ENCODE results near the gene FLNC. TPM values are rescaled to one million over a fixed set of nuclear protein-coding genes. Genes with fewer than 3 reads are reported as not detected.
A peak's percentile ranks its signal among the peaks of the same experiment; 100 is the strongest.

FLNC gene
- total RNA-seq, 1 donor from 2014 or later: 0.03 TPM

DNA sequence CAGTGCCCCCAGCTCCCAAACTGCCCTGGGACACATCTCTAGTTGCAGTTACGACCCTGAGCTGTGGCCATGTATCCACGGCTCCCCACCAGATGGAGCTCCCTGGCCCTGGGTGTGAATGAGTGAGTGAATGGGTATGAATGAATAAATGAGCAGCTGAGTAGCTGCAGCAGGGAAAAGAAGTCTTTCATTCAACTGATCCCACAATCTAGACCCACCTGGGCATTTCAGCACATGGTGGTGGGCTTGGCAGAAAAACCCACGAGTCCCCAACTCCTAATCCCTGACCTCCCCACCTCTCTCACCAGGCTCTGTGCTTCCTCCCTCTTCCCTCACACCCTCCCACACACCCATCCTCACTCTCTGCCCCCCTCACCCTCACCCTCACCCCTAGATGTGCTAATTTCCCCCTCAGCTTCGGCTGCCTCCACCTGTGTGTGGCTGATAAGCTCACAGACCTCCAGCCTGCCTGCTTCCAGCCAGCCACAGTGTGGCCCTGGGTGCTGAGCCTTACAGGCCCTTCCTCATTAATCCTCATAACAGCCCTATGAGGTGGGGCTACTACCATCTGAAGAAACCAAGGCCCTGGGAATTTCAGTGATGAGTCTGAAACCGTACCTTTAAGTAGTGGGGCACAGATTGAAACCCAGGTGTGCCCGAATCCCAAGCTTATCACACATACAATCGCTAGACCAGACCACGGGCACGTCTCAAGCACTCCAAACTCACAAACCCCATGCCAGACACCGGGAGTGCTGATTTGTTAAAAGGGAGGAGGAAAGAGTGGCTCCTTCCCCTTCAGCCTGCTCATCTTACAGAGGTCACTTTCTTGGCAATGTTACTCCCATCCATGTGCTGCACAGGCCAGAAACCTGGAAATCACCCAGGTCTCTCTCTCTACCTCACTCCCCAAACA is 30.2 kb downstream of the FLNC start:
- no peaks in the 10 kb centered on the region for H3K27me3 Mint-ChIP-seq (ENCODE audit: insufficient read depth)
- peaks cover 19% of the 10 kb centered on the region for H3K4me1 Mint-ChIP-seq (ENCODE audit: low read depth)
- H3K4me3 Mint-ChIP-seq: no peak overlapping the region
- peak overlapping the region; percentile 14 for H3K27ac Mint-ChIP-seq
- H3K9me3 Mint-ChIP-seq: no peaks in the 10 kb centered on the region
- H3K36me3 Mint-ChIP-seq (ENCODE audit: low read depth): peaks cover 14% of the 10 kb centered on the region
- DNase-seq (ENCODE audit: low spot score): no peak
- intact Hi-C loops (cut with micrococcal nuclease): no loop called here

DNA sequence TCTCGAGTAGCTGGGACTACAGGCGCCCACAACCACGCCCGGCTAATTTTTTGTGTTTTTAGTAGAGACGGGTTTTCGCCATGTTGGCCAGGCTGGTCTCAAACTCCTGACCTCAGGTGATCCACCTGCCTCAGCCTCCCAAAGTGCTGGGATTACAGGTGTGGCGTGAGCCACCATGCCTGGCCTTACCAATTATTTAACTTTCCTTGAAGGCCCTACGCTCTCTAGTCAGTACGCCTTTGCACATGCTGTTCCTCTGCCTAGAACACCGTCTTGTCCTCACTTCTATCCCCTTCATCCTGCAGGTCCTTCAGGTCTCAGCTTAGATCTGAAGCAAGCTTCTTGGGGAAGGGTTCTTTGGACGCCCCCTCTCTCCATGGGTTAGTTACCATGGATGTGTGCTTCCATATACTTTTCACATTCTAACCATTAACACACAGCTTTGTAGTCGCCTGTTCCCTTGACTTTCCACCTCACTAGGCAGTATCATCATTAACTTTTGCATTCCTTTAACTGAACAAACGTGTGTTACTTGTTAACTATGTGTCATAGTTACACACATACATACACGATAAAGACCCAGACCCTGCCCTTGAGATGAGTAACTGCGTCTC is 31.9 kb downstream of the FLNC start:
- H3K9me3 Mint-ChIP-seq: no peaks in the 10 kb centered on the region
- DNase-seq (ENCODE audit: low spot score): no peak
- H3K27ac Mint-ChIP-seq: peak overlapping the region; percentile 96
- H3K4me1 Mint-ChIP-seq (ENCODE audit: low read depth): peaks cover 19% of the 10 kb centered on the region
- peak overlapping the region; percentile 99 for H3K4me3 Mint-ChIP-seq
- H3K36me3 Mint-ChIP-seq (ENCODE audit: low read depth): peaks cover 24% of the 10 kb centered on the region
- intact Hi-C loops (cut with micrococcal nuclease): loop anchor here (1.0 to 2.0 kb wide), 7 partner anchors 71 to 519 kb away; partner anchors contain the start of genes AHCYL2, CALU, CCDC136 and IMPDH1
- no peaks in the 10 kb centered on the region for H3K27me3 Mint-ChIP-seq (ENCODE audit: insufficient read depth)

DNA sequence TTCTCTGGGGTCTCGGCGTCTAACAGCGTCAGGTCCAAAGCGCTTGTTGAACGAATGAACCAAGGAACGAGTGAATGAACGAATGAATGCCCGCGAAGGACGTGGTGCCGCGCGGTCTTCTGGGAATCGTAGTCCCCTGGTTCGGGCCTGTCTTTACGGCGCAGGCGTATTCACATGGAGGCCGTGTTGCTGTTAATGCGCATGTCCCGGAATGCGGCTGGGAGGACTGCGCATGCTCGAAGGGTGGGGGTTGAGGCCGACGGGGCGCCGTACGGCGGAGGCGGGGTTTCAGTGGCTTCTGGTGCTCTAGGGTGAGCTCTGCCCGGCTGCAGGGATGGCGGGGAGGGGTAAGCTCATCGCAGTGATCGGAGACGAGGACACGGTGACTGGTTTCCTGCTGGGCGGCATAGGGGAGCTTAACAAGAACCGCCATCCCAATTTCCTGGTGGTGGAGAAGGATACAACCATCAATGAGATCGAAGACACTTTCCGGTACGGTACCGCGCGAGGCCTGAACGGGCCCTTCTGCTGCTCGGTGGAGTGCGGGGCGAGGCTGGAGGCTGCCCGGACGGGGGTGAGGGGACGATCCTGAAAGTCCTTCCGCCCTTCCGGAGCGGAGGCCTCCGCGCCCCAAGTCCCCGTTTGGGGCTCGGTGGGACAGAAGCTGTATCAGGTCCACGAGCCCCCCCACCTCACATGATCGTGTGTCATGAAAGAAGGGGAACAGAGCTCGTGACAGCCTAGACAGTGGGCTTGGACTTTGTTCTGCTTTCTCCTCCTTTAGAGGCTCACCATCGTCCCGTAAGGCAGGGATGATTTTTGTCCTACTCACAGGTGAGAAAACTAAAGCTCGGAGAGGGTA is 32.6 kb downstream of the FLNC start, which contains the start of gene ATP6V1F:
Gene ATP6V1F, plus strand, starts transcription at position 286 of the 862 bp plus-strand sequence. Its CDS starts 49 bp downstream, at position 335.
- peak; percentile 99 for DNase-seq (ENCODE audit: low spot score)
- peaks cover 28% of the 10 kb centered on the region for H3K36me3 Mint-ChIP-seq (ENCODE audit: low read depth)
- peak within 1 kb of the TSS; percentile 99 for H3K4me3 Mint-ChIP-seq
- peak within 1 kb of the TSS; percentile 96 for H3K27ac Mint-ChIP-seq
- H3K9me3 Mint-ChIP-seq: no peaks in the 10 kb centered on the region
- intact Hi-C loops (cut with micrococcal nuclease): loop anchor here (1.0 to 2.0 kb wide), 10 partner anchors 20 to 520 kb away; partner anchors contain the start of genes AHCYL2, CALU, CCDC136 and IMPDH1
- peaks cover 19% of the 10 kb centered on the region for H3K4me1 Mint-ChIP-seq (ENCODE audit: low read depth)
- H3K27me3 Mint-ChIP-seq (ENCODE audit: insufficient read depth): no peaks in the 10 kb centered on the region

DNA sequence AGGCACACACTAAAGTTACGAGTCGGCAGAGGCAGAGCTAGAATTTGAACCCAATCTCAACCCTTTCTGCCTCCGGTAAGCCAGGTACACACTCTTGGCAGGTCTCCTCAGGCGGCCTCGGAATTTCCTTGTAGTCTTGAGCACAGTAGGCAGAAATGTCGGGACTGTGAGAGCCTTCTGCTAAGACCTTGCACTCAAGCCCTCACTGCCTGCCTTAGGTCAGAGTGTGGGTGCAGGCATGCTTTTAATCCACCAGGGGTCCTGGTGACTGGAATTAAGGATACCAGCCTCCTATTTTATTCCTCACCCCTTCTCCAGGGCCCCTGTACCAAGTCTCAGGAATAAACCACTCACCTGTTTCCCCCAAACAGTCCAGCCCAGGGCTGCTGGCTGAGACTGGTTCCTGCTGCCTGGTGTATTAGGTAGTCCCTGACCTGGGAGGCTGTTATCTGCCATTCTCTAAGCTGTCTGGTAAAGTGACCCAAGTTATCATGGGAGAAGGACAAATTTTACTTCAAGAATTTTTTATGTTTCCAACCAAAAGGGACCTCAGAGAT is 33.3 kb downstream of the FLNC start:
- Mint-ChIP-seq H3K27me3 (ENCODE audit: insufficient read depth) (no peaks in the 10 kb centered on the region), H3K4me3 (peak overlapping the region; percentile 99), H3K36me3 (ENCODE audit: low read depth) (peaks cover 30% of the 10 kb centered on the region), H3K4me1 (ENCODE audit: low read depth) (peaks cover 19% of the 10 kb centered on the region), H3K9me3 (no peaks in the 10 kb centered on the region), H3K27ac (peak overlapping the region; percentile 96)
- DNase-seq (ENCODE audit: low spot score): peak; percentile 31
- intact Hi-C loops (cut with micrococcal nuclease): loop anchor here (1.0 to 2.0 kb wide), 7 partner anchors 20 to 521 kb away; partner anchors contain the start of genes AHCYL2, IMPDH1, RBM28 and TNPO3

DNA sequence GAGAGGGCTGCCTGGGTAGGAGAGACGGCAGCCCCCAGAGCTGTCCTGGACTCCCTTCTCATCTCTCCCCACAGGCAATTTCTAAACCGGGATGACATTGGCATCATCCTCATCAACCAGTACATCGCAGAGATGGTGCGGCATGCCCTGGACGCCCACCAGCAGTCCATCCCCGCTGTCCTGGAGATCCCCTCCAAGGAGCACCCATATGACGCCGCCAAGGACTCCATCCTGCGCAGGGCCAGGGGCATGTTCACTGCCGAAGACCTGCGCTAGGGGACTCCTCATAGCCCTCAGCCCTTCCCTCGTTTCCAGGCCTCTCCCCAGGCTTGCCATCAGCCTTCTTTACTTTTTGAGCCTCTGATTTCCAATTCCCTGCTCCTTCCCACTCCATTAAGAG is 35.1 kb downstream of the FLNC start:
- peak overlapping the region; percentile 19 for H3K4me3 Mint-ChIP-seq
- no peaks in the 10 kb centered on the region for H3K9me3 Mint-ChIP-seq
- peaks cover 30% of the 10 kb centered on the region for H3K36me3 Mint-ChIP-seq (ENCODE audit: low read depth)
- DNase-seq (ENCODE audit: low spot score): no peak
- H3K27me3 Mint-ChIP-seq (ENCODE audit: insufficient read depth): peaks cover 4% of the 10 kb centered on the region
- H3K27ac Mint-ChIP-seq: no peak overlapping the region
- intact Hi-C loops (cut with micrococcal nuclease): no loop called here
- H3K4me1 Mint-ChIP-seq (ENCODE audit: low read depth): peaks cover 23% of the 10 kb centered on the region

DNA sequence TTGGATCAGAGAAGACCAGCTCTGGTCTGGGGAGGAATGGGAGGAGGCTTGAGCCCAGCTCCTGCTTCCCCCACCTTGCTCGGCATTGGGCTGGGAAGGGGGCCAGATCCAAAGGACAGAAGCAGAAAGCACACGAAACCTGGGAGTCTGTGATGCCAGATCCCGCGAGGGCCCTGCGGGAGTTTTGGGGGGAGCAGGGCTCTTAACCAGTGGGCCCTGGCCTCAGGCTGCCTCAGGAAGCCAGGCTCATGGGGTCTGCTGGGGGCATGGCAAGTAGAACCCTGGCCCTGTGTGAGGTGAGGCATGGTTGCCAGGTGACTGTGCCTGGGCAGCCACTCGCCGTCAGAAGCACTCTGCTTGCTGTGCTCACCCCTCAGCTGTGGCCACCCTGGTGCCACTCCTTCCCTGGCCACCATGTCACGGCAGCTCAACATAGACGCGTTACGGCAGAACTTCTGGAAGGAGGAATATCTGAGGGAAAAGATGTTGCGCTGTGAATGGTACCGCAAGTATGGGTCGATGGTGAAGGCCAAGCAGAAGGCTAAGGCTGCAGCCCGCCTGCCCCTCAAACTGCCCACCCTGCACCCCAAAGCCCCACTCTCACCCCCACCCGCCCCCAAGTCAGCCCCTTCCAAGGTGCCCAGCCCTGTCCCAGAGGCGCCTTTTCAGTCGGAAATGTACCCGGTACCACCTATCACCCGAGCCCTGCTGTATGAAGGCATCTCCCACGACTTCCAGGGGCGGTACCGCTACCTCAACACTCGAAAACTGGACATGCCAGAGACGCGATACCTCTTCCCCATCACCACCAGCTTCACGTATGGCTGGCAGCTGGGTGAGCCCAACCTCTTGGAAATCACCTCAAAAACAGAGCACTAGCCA is 36.0 kb downstream of the FLNC start:
- Mint-ChIP-seq H3K9me3 (no peaks in the 10 kb centered on the region), H3K4me1 (ENCODE audit: low read depth) (peaks cover 20% of the 10 kb centered on the region), H3K27me3 (ENCODE audit: insufficient read depth) (peaks cover 13% of the 10 kb centered on the region), H3K27ac (no peak overlapping the region), H3K4me3 (no peak overlapping the region), H3K36me3 (ENCODE audit: low read depth) (peaks cover 30% of the 10 kb centered on the region)
- no peak for DNase-seq (ENCODE audit: low spot score)
- intact Hi-C loops (cut with micrococcal nuclease): no loop called here

DNA sequence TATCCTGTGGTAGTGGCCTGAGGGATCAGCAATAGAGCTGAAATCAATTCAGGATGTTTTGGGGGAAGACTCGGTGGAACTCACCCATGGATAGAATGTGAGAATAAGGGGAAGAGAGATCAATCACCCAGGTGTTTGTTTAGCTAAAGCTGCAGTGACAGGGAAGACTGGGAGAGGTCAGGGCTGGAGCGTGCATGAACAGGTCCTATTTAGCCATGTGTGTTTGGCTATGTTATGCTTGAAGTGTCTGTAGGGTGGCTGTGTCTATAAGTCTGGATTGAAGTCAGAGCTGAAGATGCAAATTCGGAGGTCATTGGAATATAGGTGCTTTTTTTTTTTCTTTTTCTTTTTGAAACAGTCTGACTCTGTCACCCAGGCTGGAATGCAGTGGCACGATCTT is 37.0 kb downstream of the FLNC start:
- H3K4me1 Mint-ChIP-seq (ENCODE audit: low read depth): peaks cover 16% of the 10 kb centered on the region
- no peak overlapping the region for H3K27ac Mint-ChIP-seq
- intact Hi-C loops (cut with micrococcal nuclease): no loop called here
- no peaks in the 10 kb centered on the region for H3K9me3 Mint-ChIP-seq
- peak overlapping the region; percentile 23 for H3K4me3 Mint-ChIP-seq
- peaks cover 19% of the 10 kb centered on the region for H3K27me3 Mint-ChIP-seq (ENCODE audit: insufficient read depth)
- DNase-seq (ENCODE audit: low spot score): no peak
- H3K36me3 Mint-ChIP-seq (ENCODE audit: low read depth): peaks cover 30% of the 10 kb centered on the region

DNA sequence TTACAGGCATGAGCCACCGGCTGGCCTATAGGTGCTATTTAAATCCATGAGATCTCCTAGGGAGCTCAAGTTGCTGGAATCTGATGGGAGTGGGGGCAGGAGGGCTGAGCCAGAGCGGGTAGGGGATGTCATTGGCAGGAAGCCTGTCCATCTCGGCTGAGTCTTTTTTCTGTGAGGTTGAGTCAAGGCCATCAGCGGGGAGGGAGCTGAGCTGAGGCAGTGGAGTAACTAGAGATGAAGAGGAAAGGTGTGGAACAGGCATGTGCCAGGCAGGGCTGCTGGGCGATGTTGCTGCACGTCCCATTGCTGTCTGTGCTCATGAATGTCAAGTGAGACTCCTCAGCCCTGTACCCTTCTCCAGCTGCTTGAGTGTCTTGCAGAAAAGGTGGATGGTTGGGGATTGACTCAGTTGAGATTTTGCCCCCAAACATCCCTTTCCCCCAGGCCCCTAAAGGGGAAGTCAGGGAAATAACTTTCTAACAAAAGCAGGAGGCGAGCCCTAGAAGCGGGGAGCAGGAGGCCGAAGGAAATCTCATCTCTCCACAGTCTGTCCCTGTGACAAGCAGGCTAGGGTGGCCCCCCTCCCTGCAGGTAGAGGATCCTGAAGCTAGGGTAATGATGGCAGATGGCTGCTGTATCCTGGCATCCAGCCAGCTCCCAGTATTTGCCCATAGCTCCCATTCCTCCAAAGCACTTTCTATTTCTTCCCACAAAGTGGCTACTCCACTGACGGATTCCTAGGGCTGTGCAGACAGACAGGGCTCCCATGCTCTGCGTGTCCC is 37.8 kb downstream of the FLNC start:
- Mint-ChIP-seq H3K4me1 (ENCODE audit: low read depth) (peaks cover 12% of the 10 kb centered on the region), H3K27me3 (ENCODE audit: insufficient read depth) (peaks cover 19% of the 10 kb centered on the region)
- intact Hi-C loops (cut with micrococcal nuclease): no loop called here

DNA sequence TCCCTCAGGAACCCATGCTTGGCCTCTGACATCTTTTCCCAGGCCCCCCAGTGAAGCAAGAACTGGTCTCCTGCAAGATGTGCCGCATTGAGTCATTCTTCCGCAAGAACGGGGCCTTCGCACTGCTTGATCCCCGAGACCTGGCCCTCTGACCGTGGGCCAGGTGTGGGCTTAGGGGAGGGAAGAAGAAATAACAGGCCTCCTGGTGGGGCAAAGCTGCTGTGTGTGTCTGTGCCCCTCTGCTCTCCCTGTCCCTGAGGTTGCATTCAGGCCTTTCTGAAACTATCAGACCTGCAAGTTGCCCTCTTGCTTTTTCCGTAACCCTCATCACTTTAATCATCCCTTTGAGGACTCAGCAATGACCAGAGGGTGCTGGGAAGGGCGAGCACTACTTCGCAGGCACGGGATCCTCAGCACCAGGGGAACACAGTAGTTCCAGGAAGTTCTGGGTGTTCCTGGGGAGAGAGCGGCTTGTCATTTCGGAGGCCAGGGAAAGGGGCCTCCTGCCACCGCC is 38.5 kb downstream of the FLNC start:
- intact Hi-C loops (cut with micrococcal nuclease): no loop called here
- Mint-ChIP-seq H3K4me1 (ENCODE audit: low read depth) (peaks cover 9% of the 10 kb centered on the region), H3K27me3 (ENCODE audit: insufficient read depth) (peaks cover 19% of the 10 kb centered on the region), H3K36me3 (ENCODE audit: low read depth) (peaks cover 26% of the 10 kb centered on the region), H3K4me3 (peak overlapping the region; percentile 1), H3K9me3 (no peaks in the 10 kb centered on the region), H3K27ac (no peak overlapping the region)
- DNase-seq (ENCODE audit: low spot score): no peak

More for the DNA sequence above, 37.8 kb downstream of the FLNC start:
- Mint-ChIP-seq H3K9me3 (no peaks in the 10 kb centered on the region), H3K4me3 (peak overlapping the region; percentile 40), H3K36me3 (ENCODE audit: low read depth) (peaks cover 27% of the 10 kb centered on the region), H3K27ac (no peak overlapping the region)
- no peak for DNase-seq (ENCODE audit: low spot score)

DNA sequence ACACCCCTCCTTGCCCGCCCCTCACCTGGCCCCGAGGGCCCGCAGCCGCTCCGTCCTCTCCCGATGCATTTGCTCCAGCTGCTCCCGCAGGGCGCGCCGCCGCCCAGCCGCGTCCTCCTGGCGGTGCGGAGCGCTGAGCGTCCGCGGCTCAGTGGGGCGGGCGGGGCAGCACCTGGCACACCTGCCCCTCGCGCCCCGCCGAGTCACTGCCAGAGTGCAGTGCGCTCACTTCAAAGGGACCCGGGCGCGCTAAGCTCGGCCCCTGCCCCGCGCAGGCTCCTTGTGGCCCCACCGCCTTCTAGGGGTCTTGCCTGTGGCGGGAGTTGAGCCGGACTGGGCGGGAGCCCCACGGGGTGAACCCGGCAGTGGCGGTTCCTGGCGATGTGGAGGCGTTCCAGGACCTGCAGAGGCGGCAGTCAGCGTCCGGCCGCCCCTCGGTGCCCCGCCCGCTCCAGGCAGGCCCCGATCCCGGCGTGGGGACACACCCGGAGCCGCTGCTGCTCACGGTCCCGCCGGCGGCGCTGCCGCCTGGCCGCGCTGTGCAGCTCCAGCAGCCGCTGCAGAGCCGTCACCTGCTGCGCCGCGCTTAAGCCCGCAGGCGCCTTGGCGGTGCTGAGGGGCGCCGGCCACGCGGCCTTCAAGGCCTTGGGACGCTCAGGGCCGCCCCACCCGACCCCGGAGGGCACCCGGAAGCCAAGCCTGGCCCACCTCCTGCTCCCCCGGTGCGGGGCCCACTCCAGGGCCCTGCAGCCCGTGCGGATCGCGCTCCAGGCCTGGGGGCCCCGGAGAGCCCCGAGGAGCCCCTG is 39.1 kb downstream of the FLNC start:
- H3K27ac Mint-ChIP-seq: no peak overlapping the region
- no peak overlapping the region for H3K4me3 Mint-ChIP-seq
- intact Hi-C loops (cut with micrococcal nuclease): no loop called here

More for the DNA sequence above, 39.1 kb downstream of the FLNC start:
- peak; percentile 35 for DNase-seq (ENCODE audit: low spot score)
- Mint-ChIP-seq H3K4me1 (ENCODE audit: low read depth) (peaks cover 6% of the 10 kb centered on the region), H3K9me3 (no peaks in the 10 kb centered on the region), H3K27me3 (ENCODE audit: insufficient read depth) (peaks cover 19% of the 10 kb centered on the region), H3K36me3 (ENCODE audit: low read depth) (peaks cover 24% of the 10 kb centered on the region)
